Activated CD4-positive, alpha-beta T cell treated with anti-CD3 and anti-CD28 coated beads, Interleukin-2, amount 50 U/mL, for 48 hours (primary cell): ENCODE measurements around the gene AIFM1.
A peak's percentile ranks its signal among the peaks of the same experiment; 100 is the strongest.
"Not testable (repeated sequence)": the region's sequence is repeated elsewhere in the genome, so short reads cannot be mapped to it uniquely, and the experiment has no call there.

Source experiments
- DNase-seq, 2 experiments: peaks; one replicate each; pipeline ENCODE4 v3.0.0-alpha.2; 2020

The AIFM1 gene

GRCh38 chrX:130117166-130117565 is 48.5 kb downstream of the AIFM1 start:
- no peak for DNase-seq

DNA sequence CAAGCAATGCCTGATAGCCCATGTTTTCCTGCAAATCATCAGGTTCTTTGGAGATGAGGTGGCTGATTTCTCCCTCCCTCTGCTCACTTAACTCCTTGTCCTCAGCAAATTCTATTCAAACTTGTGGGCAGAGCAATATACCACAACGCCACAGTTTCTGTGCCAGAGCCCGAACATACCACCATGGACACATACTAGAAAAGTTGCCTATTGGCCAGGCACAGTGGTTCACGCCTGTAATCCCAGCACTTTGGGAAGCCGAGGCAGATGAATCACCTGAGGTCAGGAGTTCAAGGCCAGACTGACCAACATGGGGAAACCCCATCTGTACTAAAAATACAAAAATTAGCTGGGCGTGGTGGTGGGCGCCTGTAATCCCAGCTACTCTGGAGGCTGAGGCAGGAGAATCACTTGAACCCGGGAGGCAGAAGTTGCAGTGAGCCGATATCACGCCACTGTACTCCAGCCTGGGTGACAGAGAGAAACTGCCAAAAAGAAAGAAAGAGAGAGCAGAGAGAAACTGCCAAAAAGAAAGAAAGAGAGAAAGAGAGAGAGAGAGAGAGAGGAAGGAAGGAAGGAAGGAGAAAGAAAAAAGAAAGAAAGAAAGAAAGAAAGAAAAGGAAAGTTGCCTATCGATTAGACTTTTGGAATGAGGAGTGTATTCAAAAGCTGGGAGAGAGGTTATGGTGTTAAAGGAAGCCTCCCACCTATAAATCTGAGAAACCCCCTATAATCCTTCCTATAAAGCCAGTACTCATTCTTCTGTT is 50.3 kb downstream of the AIFM1 start:
- DNase-seq: not testable (repeated sequence)

DNA sequence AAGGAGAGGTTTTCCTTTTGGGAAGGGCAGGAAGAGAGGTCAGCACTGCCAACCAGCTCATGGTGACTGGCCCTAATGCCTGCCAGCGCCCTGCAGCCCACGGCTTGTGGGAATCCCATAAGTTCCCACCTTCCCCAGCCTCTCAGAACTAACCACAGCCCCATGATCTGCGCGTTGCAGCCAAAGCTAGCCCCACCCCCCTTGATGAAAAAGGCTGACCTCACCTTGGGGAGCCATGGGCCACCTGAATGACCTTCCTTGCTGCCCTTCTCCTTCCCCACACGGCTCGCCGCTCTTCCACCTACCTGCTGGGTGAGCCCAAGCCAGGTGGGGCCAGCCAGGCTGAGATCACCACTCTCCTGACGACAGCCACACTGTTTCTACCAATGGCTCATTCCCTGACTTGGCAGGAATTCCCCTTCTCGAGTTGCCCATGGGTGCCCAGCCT is 51.5 kb downstream of the AIFM1 start:
- no peak for DNase-seq

GRCh38 chrX:130111220-130112154 is 54.2 kb downstream of the AIFM1 start:
- no peak for DNase-seq

- peak; percentile 52 to 60 for DNase-seq
These were observed 55.0 kb downstream of the AIFM1 start, which contains the start of gene ELF4 for GRCh38 chrX:130110379-130111219. TSS of gene ELF4 (minus strand) at chrX:130110497. CDS start at chrX:130081330, 29,167 bp downstream.

DNA sequence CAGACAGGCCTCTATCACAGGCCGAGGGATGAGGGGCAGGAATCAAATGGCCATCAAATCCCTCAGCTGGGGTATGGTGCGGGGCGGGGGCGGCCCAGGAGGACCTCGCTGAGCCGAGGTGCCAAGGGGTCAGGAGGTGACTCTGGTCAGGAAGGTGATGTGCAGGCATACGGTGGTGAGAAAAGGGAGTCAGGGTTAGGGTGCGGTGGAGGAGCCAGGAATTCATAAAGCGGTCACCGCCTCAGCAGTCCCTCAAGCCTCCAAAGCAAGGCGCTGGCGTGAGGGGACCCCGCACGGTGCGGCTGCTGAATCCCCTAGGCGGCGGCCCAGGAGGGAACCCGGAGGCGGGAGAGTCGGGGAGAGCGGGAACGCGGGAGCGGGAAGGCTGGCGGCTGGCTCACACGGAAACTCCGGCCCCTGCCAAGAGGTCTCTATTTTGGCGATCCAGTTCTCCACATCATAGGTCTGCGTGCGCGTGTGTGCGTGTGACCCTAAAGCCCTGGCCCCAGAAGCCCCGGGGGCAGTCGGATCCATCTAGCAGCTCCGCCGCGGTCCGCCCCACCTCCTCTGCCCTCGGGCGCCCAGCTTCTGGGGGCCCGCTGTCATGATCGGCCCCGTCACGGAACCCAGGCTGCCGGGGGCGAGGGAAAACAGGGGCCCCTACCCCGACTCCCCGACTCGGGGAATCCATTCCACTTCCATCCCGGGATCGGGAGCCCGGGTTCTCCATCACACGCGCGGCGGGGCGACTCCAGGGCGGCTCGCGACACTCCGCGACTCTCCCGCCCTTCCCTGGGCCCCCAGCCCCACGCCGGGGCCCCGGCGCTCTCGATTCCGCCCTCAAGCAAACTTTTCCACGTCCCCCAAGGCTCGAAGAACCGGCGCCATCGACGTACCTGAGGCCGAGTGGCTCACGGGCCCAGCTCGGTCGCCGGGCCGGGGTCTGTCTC is 55.9 kb downstream of the AIFM1 start:
- peak in 1 of 2 experiments; percentile 13 for DNase-seq

DNA sequence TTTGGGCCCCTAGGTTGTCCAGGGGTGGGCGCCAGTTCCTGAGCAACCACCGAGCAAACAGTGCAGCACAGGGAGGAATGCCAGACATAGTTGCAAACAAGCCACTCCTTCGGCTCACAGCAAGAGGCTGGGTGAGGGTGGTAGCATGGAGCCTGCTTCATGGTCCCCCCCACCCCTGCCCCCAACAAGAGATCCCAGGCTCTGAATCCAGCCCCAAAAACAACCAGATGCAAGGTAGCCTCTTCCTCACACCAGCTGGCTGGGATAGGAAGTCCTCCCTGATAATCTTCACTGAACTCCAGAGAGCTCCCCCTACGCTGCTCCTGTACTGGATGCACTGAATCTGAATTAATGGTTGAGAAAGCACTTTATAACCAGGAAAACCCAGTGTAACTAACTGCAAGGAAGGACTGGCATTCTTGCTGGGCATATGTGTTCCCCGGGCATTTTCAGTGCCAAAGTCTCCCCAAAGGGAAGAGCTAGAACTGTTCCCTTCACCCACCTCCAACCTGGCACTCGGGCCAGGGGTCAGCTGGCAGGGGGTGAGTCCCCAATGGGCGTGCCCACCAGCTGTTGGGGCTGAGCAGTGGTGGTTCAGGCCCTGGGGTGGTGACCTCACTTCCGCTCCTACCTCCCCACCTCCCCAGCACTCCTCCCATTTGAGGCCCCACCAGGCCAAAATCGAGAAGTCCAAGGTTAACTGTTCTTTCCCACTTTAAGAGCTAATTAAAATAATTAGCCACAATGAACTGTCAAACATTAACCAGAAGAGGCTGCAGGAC is 56.8 kb downstream of the AIFM1 start:
- DNase-seq: peak; percentile 36 to 54

GRCh38 chrX:130106071-130106470 is 59.6 kb downstream of the AIFM1 start:
- no peak for DNase-seq

GRCh38 chrX:130105244-130105643 is 60.4 kb downstream of the AIFM1 start:
- DNase-seq: no peak

- DNase-seq: no peak
These were observed 62.0 kb downstream of the AIFM1 start for GRCh38 chrX:130103605-130104004.

GRCh38 chrX:130100180-130100579 is 65.5 kb downstream of the AIFM1 start:
- DNase-seq: no peak

GRCh38 chrX:130098210-130098552 is 67.5 kb downstream of the AIFM1 start:
- no peak for DNase-seq

DNA sequence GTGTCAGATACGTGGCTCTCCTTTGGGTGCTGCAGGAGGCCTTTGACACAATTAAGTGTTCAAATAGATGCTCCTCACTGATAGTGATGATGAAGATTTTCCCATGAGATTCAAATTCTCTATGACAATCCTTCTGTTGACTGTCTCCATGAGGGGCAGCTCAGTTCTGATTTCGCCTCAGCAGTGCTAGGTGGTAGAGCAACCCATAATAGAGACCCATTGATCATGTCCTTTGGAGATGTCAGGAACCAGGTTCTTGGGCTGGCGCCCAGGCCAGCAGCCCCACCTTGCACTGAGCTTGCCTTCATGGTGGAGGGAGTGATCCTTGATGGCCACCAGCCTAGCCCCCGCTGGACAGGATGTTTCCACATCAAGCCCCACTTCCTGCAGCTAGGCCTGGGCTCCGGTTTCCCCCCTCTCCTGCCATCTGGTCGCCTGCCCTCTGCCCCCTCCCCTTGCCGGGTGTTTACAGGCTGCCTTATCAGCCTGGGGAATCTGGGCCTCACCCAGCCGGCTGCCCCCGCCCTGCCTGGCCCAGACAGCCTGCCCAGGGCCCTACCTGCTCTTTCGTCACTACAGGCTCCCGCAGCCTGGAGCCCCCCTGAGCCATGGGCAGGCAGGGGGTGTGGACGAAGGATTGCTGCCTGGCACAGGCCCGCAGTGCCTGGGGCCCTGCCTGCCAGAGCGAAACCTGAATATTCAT is 68.0 kb downstream of the AIFM1 start:
- no peak for DNase-seq

GRCh38 chrX:130095249-130096030 is 70.2 kb downstream of the AIFM1 start:
- DNase-seq: no peak

GRCh38 chrX:130094696-130095095 is 70.9 kb downstream of the AIFM1 start:
- DNase-seq: no peak

DNA sequence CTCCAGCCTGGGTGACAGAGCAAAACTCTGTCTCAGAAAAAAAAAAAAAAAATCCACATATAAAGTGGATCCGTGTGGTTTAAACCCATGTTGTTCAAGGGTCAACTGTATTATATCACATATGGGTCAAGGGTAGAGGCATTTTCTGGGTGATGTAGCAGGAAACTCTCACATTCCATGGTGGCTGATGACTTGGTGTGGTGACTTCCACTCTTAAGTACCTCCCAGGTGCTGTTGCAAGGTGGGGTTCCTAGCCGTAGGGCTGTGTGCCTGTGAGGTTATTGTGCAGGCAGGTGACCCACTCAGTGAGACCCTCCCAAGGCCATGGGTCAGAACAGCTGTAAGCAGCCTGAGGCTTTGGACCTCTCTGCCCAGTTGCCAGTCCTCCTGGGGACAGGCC is 72.4 kb downstream of the AIFM1 start:
- DNase-seq: no peak

DNA sequence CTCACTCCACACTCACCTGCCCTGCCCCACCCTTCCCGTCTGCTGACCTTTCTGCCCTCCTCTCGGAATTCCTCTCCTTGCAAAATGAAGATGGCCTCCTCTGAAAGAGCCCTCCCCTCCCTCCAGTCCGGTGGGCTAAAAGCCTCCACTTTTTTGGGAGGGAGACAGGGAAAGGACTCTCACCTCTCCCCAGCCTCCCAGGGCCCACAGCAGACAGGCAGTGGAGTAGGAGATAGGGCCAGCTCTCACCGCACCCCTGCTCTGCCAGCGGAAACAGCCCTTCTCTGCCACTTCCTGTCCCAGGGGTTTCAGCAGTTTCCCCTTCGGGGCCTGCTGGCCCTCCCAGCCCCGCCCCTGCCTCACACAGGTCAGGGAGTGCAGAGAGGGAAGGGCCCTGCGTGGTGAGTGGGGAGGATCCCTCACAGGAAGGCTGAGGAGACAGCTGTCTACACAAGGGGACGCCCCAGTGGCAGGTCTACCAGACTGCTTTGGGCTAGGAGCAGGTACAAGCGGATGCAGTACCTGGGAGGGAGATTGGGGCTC is 73.6 kb downstream of the AIFM1 start:
- DNase-seq: peak; percentile 82 to 84

GRCh38 chrX:130090364-130090763 is 75.3 kb downstream of the AIFM1 start:
- no peak for DNase-seq
